HG02588 (cell line): ENCODE data around the gene PROK2.

ENCODE experiments used
- ATAC-seq: cut with Tn5 transposase; IDR thresholded peaks from one replicate; pipeline ENCODE4 v1.9.1; 2021; ENCODE audit warnings: mild to moderate bottlenecking, moderate library complexity; ENCODE audit not compliant: unreplicated experiment

The PROK2 gene, protein sequence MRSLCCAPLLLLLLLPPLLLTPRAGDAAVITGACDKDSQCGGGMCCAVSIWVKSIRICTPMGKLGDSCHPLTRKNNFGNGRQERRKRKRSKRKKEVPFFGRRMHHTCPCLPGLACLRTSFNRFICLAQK

DNA sequence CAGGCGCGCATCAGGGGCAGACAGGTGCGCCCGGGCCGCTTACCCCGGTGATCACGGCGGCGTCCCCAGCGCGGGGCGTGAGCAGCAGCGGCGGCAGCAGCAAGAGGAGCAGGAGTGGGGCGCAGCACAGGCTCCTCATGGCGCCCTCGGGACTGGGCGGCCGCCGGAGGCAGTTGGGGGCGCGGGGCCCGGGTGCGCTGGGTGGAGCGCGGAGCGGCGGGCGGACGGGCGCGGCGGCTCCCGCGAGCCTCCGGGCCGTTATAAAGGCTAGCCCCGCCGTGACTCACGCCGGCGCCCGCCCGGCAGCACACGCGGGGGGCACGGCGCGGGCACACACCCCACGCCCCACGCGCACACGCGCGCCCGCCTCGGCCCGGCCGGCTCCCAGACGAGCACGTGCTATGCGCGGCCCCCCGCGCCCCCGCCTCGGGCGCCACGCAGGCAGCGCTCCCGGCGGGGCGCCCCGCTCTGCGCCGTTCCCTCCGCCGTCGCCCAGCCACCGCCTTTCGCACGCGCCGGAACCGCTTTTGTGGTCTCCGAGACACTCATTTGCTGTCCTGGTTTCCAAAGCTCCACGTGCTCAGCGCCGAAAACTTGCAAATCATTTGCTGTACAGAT is at the start of gene PROK2:
TSS of gene PROK2 (minus strand) at position 235 of the 618 bp plus-strand sequence. CDS start at position 139, 96 bp downstream.
- no peak for ATAC-seq

DNA sequence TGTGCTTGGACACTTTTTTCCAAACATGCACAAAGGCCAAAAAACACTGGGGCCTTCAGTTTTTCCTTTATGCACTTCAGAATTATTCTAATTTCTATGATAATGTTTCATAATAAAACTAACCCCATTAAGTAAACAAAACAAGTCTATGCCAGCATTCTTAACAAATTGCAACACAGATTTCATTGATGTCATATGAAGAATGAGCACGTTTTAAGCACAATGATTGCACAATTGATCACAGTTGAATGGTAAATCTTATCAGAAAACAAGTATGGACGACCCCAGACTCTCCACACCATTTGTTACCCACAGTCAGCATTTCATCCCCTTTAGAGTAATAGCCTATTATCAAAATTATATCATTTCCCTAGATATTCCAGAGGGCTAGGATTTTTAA is 46.7 kb upstream of the PROK2 start:
- ATAC-seq = no peak

DNA sequence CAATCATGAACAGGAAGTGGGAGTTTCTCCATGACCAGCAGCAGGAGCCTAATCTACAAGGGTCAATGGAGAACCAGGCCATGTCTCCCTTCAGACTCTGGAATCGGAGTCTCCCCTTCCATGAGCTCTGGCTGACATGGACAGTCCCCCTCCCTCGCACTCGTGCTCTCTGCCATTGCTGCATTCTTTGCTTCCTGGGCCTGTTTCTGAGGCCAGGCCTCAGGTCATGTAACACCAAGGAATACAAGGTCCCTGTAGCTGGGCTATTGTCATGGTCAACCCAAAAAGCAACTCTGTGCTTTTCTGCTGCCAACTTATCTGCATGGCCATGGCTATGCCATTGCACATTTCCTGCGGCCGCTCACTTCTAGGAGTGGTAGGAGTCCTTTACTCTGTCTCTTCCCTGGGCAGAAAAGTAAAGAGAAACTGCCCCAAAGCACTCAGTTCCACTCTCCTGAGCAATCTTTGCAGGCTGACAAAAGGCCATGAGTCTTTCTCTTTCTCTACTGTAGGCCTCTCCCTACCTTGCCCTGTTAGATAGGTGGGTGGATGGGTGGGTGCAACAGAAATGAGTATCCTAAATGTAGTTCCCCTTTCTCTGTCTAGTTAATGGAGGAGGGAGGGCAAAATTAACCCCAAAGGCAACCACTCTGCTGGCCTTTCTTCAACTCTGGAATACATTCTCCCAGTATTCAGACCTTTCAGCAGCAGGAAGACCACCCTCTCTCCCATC is 40.8 kb upstream of the PROK2 start:
- ATAC-seq = no peak

DNA sequence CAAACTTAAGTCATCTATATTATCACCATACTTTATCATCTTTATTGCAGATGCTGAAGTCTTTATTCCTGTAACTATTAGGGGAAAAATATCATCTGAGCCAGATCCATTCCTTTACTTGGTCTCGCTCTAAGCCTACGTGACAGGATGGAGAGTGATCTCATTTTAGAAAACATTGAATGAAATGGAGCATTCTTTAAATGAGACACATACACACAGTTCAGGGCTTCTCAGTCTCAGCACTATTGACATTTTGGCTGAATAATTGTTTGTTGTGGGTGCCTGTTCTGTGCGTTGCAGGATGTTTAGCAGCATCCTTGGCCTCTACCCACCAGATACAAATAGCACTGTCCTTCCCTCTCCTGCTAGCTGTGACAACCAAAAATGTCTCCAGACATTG is 36.2 kb upstream of the PROK2 start:
- ATAC-seq = no peak

DNA sequence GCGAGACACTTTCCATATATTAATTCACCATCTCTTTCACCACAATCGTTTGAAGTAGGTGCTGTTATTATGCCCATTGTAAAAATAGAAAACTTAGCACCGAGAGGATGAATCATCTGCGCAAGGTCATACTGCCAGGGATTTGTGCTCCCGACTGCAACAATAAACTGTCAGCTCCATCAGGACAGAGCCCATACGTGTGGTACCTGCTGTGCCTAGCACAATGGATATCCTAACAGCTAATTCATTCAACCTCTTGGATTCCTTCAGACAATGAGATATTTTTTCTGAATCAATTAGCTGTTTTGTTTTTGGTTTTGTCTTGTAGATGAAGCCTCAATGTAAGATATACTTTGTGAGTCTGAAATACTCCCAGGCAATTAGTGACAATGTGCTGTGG is 32.3 kb upstream of the PROK2 start:
- ATAC-seq = no peak

DNA sequence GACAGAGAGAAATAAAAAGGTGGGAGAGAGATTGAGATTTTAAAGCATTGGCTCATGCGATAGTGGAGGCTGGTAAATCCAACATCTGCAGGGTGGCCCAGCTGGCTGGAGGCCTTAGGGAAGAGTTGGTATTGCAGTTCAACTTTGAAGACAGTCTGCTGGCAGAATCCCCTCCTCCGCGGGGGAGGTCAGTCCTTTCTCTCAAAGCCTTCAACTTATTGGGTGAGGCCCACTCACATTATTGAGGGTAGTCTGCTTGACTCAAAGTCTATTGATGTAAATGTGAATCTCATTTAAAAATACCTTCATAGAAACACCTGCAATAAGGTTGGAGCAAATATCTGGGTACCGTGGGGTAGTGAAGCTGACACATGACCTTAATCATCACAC is 31.8 kb upstream of the PROK2 start:
- no peak for ATAC-seq

DNA sequence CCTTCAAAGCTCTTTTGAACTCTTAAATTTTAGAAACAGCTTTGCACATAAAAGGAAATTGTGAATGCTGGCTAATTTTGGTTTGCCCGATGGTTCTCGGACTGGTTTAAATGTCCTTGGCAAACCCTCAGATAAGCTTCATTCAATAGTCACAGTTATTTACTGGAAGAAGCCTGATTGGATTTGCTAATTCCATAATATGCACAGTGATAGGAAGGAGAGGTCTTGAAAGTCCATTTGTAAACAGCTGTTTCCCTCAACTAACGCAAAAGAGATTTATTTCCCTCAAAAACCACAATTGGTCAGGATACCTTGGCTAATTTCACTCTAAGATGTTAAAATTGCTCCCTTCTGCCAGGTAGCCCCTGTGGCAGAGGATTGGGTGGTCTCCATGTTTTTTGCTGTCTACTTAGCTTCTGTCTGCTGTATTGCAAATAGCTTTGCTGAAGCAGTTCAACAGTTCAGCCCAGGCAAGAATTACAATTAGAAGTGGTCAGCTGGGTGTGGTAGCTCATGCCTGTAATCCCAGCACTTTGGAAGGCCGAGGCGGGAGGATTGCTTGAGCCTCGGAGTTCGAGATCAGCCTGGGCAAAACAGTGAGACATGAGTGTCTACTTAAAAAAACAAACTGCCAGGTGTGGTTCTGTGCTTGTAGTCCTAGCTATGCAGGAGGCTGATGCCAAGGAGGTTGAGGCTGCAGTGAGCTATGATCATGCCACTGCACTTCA is 30.6 kb upstream of the PROK2 start:
- ATAC-seq = no peak

DNA sequence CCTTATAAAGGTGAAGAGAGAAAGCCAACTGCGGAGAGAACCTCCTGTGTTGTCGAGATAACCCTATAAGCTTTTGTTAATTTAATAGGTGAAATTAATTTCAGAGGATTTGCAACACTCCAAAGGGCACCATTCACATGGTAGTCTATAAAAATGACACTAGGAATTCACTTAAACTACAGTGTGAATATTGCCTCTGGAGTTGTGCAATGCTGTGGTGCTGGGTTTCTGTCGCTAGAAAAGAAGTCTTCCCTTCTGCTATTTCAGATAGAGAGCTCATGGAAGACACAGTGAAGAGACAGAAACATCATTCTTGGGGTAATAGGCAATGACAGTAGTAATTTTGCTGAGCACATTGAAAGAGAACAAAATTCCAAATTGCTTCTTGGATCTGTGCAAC is 28.8 kb upstream of the PROK2 start:
- no peak for ATAC-seq

DNA sequence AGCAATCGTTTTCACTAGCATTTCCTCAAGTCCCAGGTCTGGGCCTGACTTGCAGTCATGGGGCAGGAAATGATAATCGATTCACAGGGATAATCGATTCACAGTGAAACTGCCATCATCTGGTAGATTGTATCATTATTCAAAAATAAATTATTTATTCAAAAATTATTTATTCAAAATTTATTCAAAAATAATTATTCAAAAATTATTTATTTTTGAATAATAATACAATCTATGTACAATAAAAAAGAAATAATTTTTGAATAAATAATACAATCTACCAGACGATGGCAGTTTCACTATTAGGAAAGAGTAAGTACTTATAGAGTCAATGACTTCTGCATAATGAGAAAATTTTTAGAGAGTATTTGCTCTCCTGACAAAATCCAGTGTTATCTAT is 28.1 kb upstream of the PROK2 start:
- no peak for ATAC-seq

DNA sequence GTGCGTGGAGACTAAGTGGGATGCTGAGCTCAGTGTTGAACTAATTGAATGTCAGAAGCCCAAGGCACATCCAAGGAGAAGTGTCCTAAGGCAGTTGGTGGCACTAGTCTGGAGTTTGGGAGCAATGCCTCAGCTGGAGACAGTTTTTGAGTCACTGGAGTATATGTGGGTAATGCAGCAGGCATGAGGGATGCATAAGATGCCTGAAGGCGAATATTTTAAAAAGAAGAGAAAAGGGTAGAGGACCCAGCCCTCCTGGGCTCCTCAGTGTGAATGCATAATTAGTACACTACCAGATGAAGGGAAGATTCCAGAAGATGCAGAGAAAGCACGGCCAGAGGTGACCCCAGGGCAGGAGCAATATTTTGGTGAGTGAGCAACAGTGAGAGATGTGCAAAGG is 25.1 kb upstream of the PROK2 start:
- no peak for ATAC-seq

DNA sequence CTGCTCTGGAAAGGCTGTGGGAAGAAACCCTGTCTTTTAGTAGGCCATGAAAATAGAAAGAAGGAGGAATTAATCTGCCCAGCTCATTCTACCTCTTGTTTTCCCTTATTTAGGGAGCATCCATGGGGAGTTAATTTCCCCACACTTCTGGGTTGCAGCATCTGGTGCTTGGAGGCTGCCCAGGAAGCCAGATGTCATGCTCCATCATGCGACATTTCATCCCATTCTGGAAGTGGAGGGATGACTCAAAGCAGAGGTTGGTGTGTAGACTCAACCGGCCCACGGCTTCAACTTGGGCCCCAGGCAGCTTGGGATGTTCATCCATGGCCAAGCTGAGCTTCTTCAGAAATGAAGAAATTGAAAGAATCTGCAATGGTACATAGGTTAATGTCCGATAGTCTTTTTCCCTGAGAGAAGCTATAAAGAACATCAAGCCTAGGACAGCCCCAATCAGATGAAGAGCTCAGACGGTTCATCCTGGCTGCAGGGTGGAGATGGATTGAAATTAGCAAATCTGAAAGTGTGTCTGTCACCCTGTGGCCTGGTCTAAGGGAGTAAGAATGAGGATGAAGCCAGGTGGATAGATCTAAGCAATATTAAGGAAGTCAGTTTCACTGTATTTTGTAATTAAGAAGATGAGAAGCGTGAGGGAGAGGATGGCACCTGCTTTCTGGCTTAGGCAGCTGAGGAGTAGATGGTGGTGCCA is 24.5 kb upstream of the PROK2 start:
- no peak for ATAC-seq

DNA sequence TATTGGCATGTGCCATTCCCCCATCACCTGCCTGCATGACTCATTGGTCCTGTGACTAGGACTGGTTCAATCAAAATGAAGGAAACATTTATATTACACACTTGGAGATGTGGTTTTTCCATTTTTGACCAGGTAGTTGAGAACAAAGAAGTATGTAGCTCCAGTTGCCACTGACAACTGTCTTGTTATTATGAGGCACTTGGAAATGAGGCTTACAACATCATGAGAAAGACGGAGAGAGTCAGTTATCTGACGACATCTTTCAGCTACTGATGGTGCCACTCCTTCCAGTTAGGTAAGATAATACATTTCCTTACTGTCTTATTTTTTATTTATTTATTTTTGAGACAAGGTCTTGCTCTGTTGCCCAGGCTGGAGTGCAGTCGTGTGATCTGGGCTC is 21.8 kb upstream of the PROK2 start:
- no peak for ATAC-seq

DNA sequence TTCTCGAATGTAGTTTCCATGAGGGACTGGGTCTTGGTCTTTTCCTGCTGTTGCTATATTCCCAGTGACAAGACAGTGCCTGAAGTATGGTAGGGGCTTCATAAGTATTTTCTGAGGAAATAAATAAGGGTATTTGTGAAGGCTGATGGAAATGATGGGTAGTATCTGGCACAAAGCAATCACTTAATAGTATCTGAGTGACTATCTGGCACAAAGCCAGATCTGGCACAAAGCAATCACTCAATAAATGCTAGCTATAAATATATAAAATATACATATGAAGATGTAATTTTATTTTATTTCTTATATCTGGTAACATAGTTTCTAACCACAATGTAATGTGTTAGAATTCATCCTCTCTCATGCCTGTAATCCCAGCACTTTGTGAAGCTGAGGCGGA is 20.7 kb upstream of the PROK2 start:
- no peak for ATAC-seq

DNA sequence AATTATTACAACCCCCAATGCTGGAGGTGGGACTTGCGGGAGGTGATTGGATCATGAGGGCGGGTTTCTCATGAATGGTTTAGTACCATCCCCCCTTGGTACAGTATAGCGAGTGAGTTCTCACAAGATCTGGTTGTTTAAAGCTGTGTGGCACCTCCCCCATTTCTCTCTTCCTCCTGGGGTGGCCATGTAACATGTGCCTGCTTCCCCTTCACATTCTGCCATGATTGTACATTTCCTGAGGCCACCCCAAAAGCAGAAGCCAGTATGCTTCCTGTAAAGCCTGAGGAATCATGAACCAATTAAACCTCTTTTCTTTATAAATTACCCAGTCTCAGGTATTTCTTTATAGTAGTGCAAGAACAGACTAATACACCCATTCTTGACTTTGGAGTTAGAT is 20.3 kb upstream of the PROK2 start:
- no peak for ATAC-seq

DNA sequence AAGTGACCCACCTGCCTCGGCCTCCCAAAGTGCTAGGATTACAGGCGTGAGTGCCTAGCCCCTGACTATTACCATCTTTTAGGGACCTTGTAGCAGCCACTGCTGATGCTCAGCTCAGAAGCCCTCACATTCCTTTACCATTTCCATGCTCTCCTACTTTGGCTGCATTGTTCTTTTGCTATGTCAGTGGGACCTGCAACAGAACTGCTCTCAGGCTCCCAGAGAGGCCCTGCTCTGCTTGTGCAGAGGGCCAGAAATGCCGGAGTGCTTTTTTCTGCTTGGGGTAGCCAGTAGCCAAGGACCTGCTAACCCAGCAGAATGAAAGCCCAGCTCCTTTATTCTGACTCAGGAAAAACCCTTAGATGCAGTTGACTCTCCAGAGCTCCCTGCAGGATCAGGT is 18.3 kb upstream of the PROK2 start:
- ATAC-seq = no peak

DNA sequence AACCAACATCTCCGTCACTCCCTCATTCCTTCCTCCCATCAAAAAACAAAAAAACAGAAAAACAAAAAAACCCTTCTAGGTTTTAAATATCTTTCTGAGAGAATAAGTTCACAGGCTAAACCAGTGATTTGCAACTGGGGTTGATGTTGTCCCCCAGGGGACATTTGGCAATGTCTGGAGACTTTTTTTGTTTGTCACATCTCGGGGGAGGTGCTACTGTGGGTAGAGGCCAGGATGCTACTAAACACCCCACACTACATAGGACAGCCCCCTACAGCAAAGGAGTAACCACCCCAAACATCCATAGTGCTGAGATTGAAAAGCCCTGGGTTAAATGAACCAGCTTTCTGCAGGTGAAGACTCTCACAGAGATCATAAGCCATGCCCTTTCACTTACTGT is 17.0 kb upstream of the PROK2 start:
- ATAC-seq = no peak

DNA sequence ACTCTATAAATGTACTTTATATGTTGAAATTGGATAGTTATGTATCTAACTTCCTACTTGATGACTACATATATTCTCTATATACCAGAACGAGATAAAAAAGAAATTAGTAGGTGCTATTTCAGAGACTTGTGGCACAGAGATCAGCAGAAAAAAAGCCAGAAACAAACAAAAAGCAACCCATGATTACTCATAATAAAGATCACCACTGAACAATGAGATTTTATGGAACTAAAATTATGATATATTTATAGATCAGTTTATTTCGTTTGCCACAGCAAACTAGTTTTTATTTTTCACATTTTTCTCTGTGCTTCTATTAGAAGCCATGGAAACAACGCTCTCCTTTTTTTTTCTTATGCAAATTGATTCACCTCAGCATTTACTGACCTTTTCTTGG is 15.1 kb upstream of the PROK2 start:
- ATAC-seq = no peak

DNA sequence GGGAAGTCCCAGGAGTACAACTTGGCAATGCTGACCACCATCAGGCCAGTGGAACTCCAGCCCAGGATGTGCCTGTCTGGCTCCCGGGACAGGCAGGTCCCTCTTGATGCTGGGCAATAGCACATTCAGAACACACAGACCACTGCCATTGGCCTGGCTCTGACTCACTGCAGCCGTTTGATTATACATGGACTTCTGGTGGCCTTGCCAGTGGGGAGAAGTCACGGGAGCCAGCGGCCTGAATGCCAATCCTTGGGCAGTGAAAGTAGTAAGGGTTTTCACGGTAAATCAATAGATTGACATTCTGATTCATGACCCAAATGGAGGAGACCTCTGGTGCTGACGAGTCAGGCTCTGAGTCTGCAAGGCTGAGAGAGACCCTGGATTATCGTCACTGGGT is 12.5 kb upstream of the PROK2 start:
- no peak for ATAC-seq

DNA sequence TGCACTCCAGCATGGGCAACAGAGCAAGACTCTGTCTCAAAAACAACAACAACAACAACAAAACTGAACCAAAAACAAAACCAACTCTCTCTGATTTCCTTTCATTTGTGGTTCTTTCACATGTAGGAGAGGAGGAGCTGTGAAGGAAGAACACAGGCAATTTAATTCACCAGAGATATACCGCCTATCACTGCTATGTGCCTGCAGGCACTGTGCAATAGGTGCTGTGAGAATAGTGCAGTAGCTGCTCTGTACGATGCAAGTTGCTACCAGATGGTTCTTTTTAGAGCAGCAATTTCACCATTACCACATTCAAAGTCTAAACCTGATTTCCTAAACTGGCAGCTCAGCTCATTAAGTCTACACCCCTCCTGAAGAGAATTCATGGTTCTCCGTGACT is 11.3 kb upstream of the PROK2 start:
- ATAC-seq = no peak

DNA sequence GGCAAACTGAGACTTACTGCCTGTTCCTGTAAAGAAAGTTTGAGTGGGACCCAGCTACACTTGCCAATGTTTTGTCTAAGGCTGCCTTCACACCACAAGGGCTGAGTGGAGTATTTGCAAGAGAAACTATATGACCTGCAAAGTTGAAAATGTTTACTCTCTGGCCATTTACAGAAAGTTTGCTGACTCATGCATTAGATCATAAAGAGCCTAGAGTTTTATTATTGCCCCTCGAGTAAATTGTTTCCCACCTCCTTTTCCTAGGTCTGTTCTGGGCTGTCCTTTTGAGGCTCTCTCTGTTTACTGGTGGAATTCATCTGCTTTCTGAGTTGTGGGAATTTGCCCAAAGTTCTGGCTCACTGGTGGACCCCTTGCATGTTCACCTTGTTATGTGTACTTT is 6.7 kb upstream of the PROK2 start:
- no peak for ATAC-seq

DNA sequence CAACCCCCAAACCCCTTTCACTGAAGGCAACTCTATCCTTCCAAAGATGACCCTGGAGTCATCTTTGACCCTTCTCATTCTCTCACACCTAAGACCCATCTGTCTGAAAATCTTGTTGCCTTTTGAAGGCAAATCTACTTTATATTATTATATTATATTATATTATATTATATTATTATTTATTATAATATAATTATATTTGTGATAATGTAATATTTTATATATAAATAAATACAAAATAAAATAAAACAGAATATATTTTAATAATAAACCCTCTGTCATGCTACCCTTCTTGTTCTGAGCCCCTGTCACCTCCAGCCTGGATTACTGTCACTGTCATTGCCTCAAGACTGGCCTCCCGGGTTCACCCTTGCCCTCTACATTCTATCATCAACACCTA is 5.0 kb upstream of the PROK2 start:
- no peak for ATAC-seq
